Measurements from ENCODE around the gene ORM2. TPM values are rescaled to one million over a fixed set of nuclear protein-coding genes. Genes with fewer than 3 reads are reported as not detected.

ORM2 gene
- total and polyA plus RNA-seq, 2 of the 4 experiments (the other 2 are of a cell fraction): not detected

GRCh38 chr9:114316605-114317230 lies 13.0 kb upstream of the ORM2 start:
- H3K18ac ChIP-seq (ENCODE audit: low read depth, low read length): peak overlapping the region; percentile 4; the same call in 1 of the 2 replicates
- H2AFZ ChIP-seq (replicated peaks; ENCODE audit: low read length, poor library complexity): no peak overlapping the region
- WGBS, 2 experiments (ENCODE audit: extremely low coverage in 2 of 2, insufficient read length in 1 of 2): 20% methylated on average over 1 of the region's 10 CpGs; no CpG with 5 or more reads in 1 of the 2 experiments
- DNase-seq: no peak
- H2BK20ac ChIP-seq (ENCODE audit: low read depth, low read length): peak overlapping the region; percentile 27
- no TSS peak for BruUV-seq (replicated peaks)
- H3K14ac ChIP-seq (replicated peaks; ENCODE audit: low read depth, low read length): peak overlapping the region; percentile 53; the same call in 1 of the 2 replicates
- peak overlapping the region; percentile 62; the same call in 1 of the 2 replicates for H4K91ac ChIP-seq (ENCODE audit: insufficient read depth, low read depth, low read length)
- no peak overlapping the region for H2BK5ac ChIP-seq (ENCODE audit: low read depth, low read length, poor library complexity, severe bottlenecking)
- H2BK15ac ChIP-seq (ENCODE audit: low read depth, low read length): peak overlapping the region; percentile 83; the same call in 1 of the 3 replicates
- POLR2A ChIA-PET (ENCODE audit: unreplicated experiment): no interaction called here
- H2AK9ac ChIP-seq (replicated peaks; ENCODE audit: low read depth, low read length, poor library complexity): no peak overlapping the region
- ATAC-seq (ENCODE audit: low read depth): no peak
- H3K4me1 ChIP-seq (ENCODE audit: control insufficient read depth, insufficient read depth, low read length): peaks cover 7% of the 10 kb centered on the region
- H3K4ac ChIP-seq (ENCODE audit: low read depth, low read length): peak overlapping the region; percentile 75
- H4K20me1 ChIP-seq (ENCODE audit: insufficient read depth, low read length): no peaks in the 10 kb centered on the region
- H3K27me3 ChIP-seq (ENCODE audit: control insufficient read depth, insufficient read depth, low read length): no peaks in the 10 kb centered on the region
- H3K36me3 ChIP-seq (ENCODE audit: control insufficient read depth, insufficient read depth, low read length): no peaks in the 10 kb centered on the region; the same call in 1 of the 2 replicates
- in situ Hi-C loops (cut with MboI; ENCODE audit: low sequenced_read_pairs) (no loop called here), intact Hi-C loops (cut with micrococcal nuclease) (no loop called here), dilution Hi-C loops (cut with HindIII; ENCODE audit: low sequenced_read_pairs, unreplicated experiment) (no loop called here)
- H2AK5ac ChIP-seq (ENCODE audit: low read depth, low read length): peak overlapping the region; percentile 81; the same call in 1 of the 2 replicates
- H3K4me3 ChIP-seq (ENCODE audit: insufficient read depth, low read depth, low read length): no peak overlapping the region
- CTCF ChIA-PET: no interaction called here
- no peak overlapping the region for H3K4me2 ChIP-seq (ENCODE audit: low read depth, low read length)
- no peaks in the 10 kb centered on the region for H3K9me3 ChIP-seq (ENCODE audit: control insufficient read depth, insufficient read depth, low read length)
- H2BK120ac ChIP-seq (ENCODE audit: low read depth, low read length): peak overlapping the region; percentile 88
- H3K23ac ChIP-seq (ENCODE audit: low read depth, low read length): no peak overlapping the region
- H3K9me1 ChIP-seq (ENCODE audit: insufficient read depth, low read length): peaks cover 17% of the 10 kb centered on the region; the same call in 1 of the 2 replicates
- H3K9ac ChIP-seq (ENCODE audit: low read depth, low read length): no peak overlapping the region
- H3K27ac ChIP-seq (ENCODE audit: insufficient read depth, low read length): no peak overlapping the region
- H3K79me1 ChIP-seq (ENCODE audit: low read depth in 1 of 2, low read length in 2 of 2): no peaks in the 10 kb centered on the region
- H4K5ac ChIP-seq (ENCODE audit: low read depth, low read length): peak overlapping the region; percentile 55; the same call in 1 of the 2 replicates
- H4K8ac ChIP-seq (ENCODE audit: low read depth in 2 of 2, low read length in 2 of 2): peak overlapping the region in 1 of 2 experiments; percentile 47; a peak in 1 of 4 replicates
- H3K56ac ChIP-seq (ENCODE audit: extremely low read depth, insufficient read depth, low read length): no peak overlapping the region
- TF ChIP-seq CHD1 (IDR thresholded peaks at IDR 0.05; ENCODE audit: low read depth, low read length): no peak
- TF ChIP-seq RFX5 (IDR thresholded peaks at IDR 0.05; ENCODE audit: low read depth, low read length): no peak
- no peak for TF ChIP-seq MAZ (IDR thresholded peaks at IDR 0.05; ENCODE audit: borderline replicate concordance, low read depth, low read length)
- TF ChIP-seq CTCF (conservative IDR thresholded peaks at IDR 0.05; ENCODE audit: low read depth, low read length): no peak
- no peak for TF ChIP-seq MAFK (IDR thresholded peaks at IDR 0.05; ENCODE audit: low read depth, low read length)
- TF ChIP-seq RAD21 (IDR thresholded peaks at IDR 0.05; ENCODE audit: low read length): no peak
- TF ChIP-seq FOS (IDR thresholded peaks at IDR 0.05; ENCODE audit: low read depth, low read length): no peak
- TF ChIP-seq ELK1 (IDR thresholded peaks at IDR 0.05; ENCODE audit: borderline replicate concordance, low read depth, low read length): no peak
- no peak for TF ChIP-seq POLR2A (IDR thresholded peaks at IDR 0.05; ENCODE audit: low read depth, low read length)
- no peak for TF ChIP-seq SMC3 (IDR thresholded peaks at IDR 0.05; ENCODE audit: low read depth, low read length)
- no peak for TF ChIP-seq BHLHE40 (IDR thresholded peaks at IDR 0.05; ENCODE audit: low read depth, low read length)
- TF ChIP-seq RCOR1 (IDR thresholded peaks at IDR 0.05; ENCODE audit: insufficient replicate concordance, low read length): no peak
- TF ChIP-seq USF2 (IDR thresholded peaks at IDR 0.05; ENCODE audit: low read depth, low read length): no peak
- TF ChIP-seq MXI1 (IDR thresholded peaks at IDR 0.05; ENCODE audit: borderline replicate concordance, low read depth, low read length): no peak
- no peak for TF ChIP-seq NFE2L2 (IDR thresholded peaks at IDR 0.05; ENCODE audit: low read depth, low read length)

Data from IMR-90 (cell line).